ENCODE results near the gene HIVEP3. TPM values are rescaled to one million over a fixed set of nuclear protein-coding genes. Genes with fewer than 3 reads are reported as not detected.

The HIVEP3 gene
- total RNA-seq, 1 experiment from 2014 or later: 0.17 TPM

GRCh38 chr1:41622859-41623732, 295.6 kb downstream of the HIVEP3 start:
- no peak for DNase-seq (ENCODE audit: extremely low read depth, low read depth)

GRCh38 chr1:41622402-41622801, 296.3 kb downstream of the HIVEP3 start:
- DNase-seq (ENCODE audit: extremely low read depth, low read depth): no peak

GRCh38 chr1:41621791-41622190, 296.9 kb downstream of the HIVEP3 start:
- no peak for DNase-seq (ENCODE audit: extremely low read depth, low read depth)

- DNase-seq (ENCODE audit: extremely low read depth, low read depth): no peak
These were observed 297.5 kb downstream of the HIVEP3 start for GRCh38 chr1:41621256-41621655.

- DNase-seq (ENCODE audit: extremely low read depth, low read depth): no peak
These were observed 298.2 kb downstream of the HIVEP3 start for GRCh38 chr1:41620365-41621169.

- DNase-seq (ENCODE audit: extremely low read depth, low read depth): no peak
These were observed 299.0 kb downstream of the HIVEP3 start for GRCh38 chr1:41619511-41620364.

GRCh38 chr1:41618871-41619270, 299.9 kb downstream of the HIVEP3 start:
- DNase-seq (ENCODE audit: extremely low read depth, low read depth): no peak

GRCh38 chr1:41618066-41618825, 300.5 kb downstream of the HIVEP3 start:
- DNase-seq (ENCODE audit: extremely low read depth, low read depth): no peak

- DNase-seq (ENCODE audit: extremely low read depth, low read depth): no peak
These were observed 301.4 kb downstream of the HIVEP3 start for GRCh38 chr1:41617336-41617735.

GRCh38 chr1:41616563-41616962, 302.2 kb downstream of the HIVEP3 start:
- no peak for DNase-seq (ENCODE audit: extremely low read depth, low read depth)

GRCh38 chr1:41615981-41616380, 302.7 kb downstream of the HIVEP3 start:
- DNase-seq (ENCODE audit: extremely low read depth, low read depth): no peak

- no peak for DNase-seq (ENCODE audit: extremely low read depth, low read depth)
These were observed 303.4 kb downstream of the HIVEP3 start for GRCh38 chr1:41615316-41615715.

GRCh38 chr1:41614818-41615217, 303.9 kb downstream of the HIVEP3 start:
- no peak for DNase-seq (ENCODE audit: extremely low read depth, low read depth)

- DNase-seq (ENCODE audit: extremely low read depth, low read depth): no peak
These were observed 304.8 kb downstream of the HIVEP3 start for GRCh38 chr1:41613689-41614574.

- DNase-seq (ENCODE audit: extremely low read depth, low read depth): no peak
These were observed 305.8 kb downstream of the HIVEP3 start for GRCh38 chr1:41612953-41613352.

- DNase-seq (ENCODE audit: extremely low read depth, low read depth): no peak
These were observed 306.7 kb downstream of the HIVEP3 start for GRCh38 chr1:41611932-41612450.

- no peak for DNase-seq (ENCODE audit: extremely low read depth, low read depth)
These were observed 307.4 kb downstream of the HIVEP3 start for GRCh38 chr1:41611068-41611931.

GRCh38 chr1:41610361-41610760, 308.4 kb downstream of the HIVEP3 start:
- no peak for DNase-seq (ENCODE audit: extremely low read depth, low read depth)

Data from NCI-H460 (cell line).